Adrenal gland (tissue), 12 donors: Measurements from ENCODE around the gene EXOSC3. TPM values are rescaled to one million over a fixed set of nuclear protein-coding genes. Genes with fewer than 3 reads are reported as not detected.

Experiments
- DNase-seq, 7 donors: peaks; one replicate each; pipeline ENCODE4 v3.0.0-alpha.2; 2019 to 2020
- H3K27ac ChIP-seq, 5 donors: fragments of 200-600 bp; sonication (generic) in 4 of 5; 1 replicate in 3 of 5; 2 replicates in 2 of 5; pipeline versions ENCODE4 v1.5.1 to v1.8.0; 2016 to 2020; ENCODE audit warnings: mild to moderate bottlenecking in 1 of 5
- H3K27me3 ChIP-seq: fragments of 200-600 bp; 2 replicates; pipeline ENCODE4 v1.8.0; 2021
- H3K36me3 ChIP-seq, 2 donors: fragments of 200-600 bp; replicated peaks in 1 of 2; 1 replicate in 1 of 2; 2 replicates in 1 of 2; pipeline versions ENCODE4 v1.5.1 to v1.8.0; 2018 to 2022
- H3K4me1 ChIP-seq, 2 donors: fragments of 200-600 bp; replicated peaks in 1 of 2; 1 replicate in 1 of 2; 2 replicates in 1 of 2; pipeline versions ENCODE4 v1.5.1 to v1.8.0; 2018 to 2021
- H3K4me3 ChIP-seq, 4 donors: fragments of 200-600 bp; sonication (generic) in 3 of 4; one replicate each; pipeline ENCODE4 v1.5.1; 2016 to 2018
- H3K9me3 ChIP-seq, 3 donors: fragments of 200-600 bp; sonication (generic) in 1 of 3; replicated peaks in 1 of 3; 1 replicate in 2 of 3; 2 replicates in 1 of 3; pipeline versions ENCODE4 v1.5.1 to v1.8.0; 2016 to 2021
- POLR2A ChIP-seq, 2 donors: fragments of 450-650 bp; IDR thresholded peaks; one replicate each; pipeline ENCODE4 v1.6.1; 2017; ENCODE audit warnings: antibody characterized with exemption in 2 of 2, mild to moderate bottlenecking in 2 of 2, moderate library complexity in 1 of 2
- WGBS, 4 donors: extraction: QIAGEN DNeasy Blood & Tissue Kit in 2 of 4; methylation state at CpG; one replicate each; pipeline versions ENCODE4 v1.1.5 to v1.1.7; 2013 to 2017; 5-methylcytosine and 5-hydroxymethylcytosine counted together
- intact Hi-C, 2 donors: fragments of 100-400 bp; cut with DNase I; formaldehyde crosslinking; loops; one replicate each; pipeline versions ENCODE4 v1.14.1 to v1.15.0; 2022 to 2023
- polyA plus RNA-seq, 3 donors: library from polyadenylated mRNA; stranded (reverse); fragments of 200-250 nt in 2 of 3; fragments of 350-450 nt in 1 of 3; fragmentation: Illumina TruSeq in 1 of 3; extraction: RNeasy Lipid Tissue Mini Kit (QIAGEN cat#74804) in 1 of 3; gene quantifications; one replicate each; pipeline ENCODE4 v1.2.3, GENCODE V29; 2013 to 2014
- total RNA-seq, 9 donors: library from RNA; depleted of rRNA in 4 of 9; stranded (reverse); fragments of >200 nt in 4 of 9; fragments of 120-200 nt in 1 of 9; fragmentation: NEBNext Ultra II Directional in 1 of 9; extraction: Animal tissue kit (Norgen Biotek cat#: 25700) in 1 of 9; gene quantifications; one replicate each; pipeline versions ENCODE4 v1.1.0 to v1.2.4, GENCODE V29; 2013 to 2023
- TF ChIP-seq, protein P1 (sequence below), 6 experiments: fragments of 450-650 bp in 4 of 6; fragments of 200-600 bp in 2 of 6; sonication (generic) in 1 of 6; IDR thresholded peaks; 1 replicate in 5 of 6; 2 replicates in 1 of 6; pipeline versions ENCODE4 v1.5.1 to v1.8.0; 2016 to 2021; ENCODE audit warnings: antibody characterized with exemption in 6 of 6, mild to moderate bottlenecking in 2 of 6, moderate library complexity in 1 of 6
- donor health status: healthy with polysubstance abuse.
- donor health status: Bipolar disorder and iron deficiency.
- donor health status: DM: yes; HTN: yes; CAD: no.
- donor health status: DM: no; HTN: no; CAD: no.
- donor health status: DM: no; HTN: no; CAD: no.
- donor health status: DM: yes; HTN: yes; CAD: no.

Gene EXOSC3
- total and polyA plus RNA-seq, 12 donors = 12.5 to 67.8 (median 41.4) TPM

DNA sequence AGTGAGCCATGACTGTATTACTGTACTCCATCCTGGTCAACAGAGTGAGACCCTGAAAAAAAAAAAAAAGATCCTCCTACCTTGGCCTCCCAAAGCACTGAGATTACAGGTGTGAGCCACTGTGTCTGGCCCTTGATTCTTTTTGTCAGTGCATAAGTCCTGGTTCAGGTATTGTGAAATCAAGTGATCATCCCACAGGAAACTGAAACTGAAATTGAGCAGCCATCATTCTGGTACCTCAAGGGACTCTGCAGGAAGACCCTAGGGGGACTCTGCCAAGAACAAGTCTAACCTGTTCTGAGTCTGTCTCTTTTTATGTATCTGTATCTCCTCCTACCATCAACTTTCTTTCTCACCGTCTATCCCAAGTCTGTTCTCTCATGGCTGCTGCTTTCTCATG lies 13.8 kb upstream of the EXOSC3 start:
- WGBS, 4 donors = 90 to 100% (median 91%) methylated on average over 1 of the region's 1 CpG
- no peak overlapping the region for H3K27ac ChIP-seq
- H3K4me1 ChIP-seq = peaks cover 24 to 27% of the 10 kb centered on the region in 2 donors
- no peaks in the 10 kb centered on the region for H3K9me3 ChIP-seq
- TF ChIP-seq, protein P1, sequence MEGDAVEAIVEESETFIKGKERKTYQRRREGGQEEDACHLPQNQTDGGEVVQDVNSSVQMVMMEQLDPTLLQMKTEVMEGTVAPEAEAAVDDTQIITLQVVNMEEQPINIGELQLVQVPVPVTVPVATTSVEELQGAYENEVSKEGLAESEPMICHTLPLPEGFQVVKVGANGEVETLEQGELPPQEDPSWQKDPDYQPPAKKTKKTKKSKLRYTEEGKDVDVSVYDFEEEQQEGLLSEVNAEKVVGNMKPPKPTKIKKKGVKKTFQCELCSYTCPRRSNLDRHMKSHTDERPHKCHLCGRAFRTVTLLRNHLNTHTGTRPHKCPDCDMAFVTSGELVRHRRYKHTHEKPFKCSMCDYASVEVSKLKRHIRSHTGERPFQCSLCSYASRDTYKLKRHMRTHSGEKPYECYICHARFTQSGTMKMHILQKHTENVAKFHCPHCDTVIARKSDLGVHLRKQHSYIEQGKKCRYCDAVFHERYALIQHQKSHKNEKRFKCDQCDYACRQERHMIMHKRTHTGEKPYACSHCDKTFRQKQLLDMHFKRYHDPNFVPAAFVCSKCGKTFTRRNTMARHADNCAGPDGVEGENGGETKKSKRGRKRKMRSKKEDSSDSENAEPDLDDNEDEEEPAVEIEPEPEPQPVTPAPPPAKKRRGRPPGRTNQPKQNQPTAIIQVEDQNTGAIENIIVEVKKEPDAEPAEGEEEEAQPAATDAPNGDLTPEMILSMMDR (IDR thresholded peaks at IDR 0.05) = no peak
- no peak for TF ChIP-seq POLR2A (IDR thresholded peaks at IDR 0.05)
- H3K4me3 ChIP-seq = no peak overlapping the region
- H3K36me3 ChIP-seq = no peaks in the 10 kb centered on the region
- intact Hi-C loops = loop anchor here in 1 of 2 donors (10.0 kb wide), 1 partner anchor 106 kb away; the partner anchor contains the start of gene SLC25A51
- H3K27me3 ChIP-seq = no peaks in the 10 kb centered on the region
- no peak for DNase-seq

DNA sequence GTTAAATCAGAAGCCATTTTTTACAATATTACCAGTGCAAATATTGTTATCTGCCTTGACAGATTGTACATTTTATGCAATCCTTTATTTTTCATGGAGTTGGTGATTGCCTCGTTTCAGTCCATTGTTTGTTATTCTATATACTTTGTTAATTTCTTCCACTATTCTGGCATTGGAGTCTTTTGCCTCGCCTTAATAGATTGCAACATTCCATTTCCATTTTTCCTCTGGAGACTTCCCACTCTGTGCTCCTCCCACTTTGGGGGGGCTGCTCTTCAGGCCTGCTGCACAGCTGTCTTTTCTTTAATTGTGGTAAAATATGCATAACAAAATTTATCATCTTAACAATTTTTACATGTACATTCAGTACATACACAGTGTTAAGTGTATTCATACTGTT lies 11.4 kb upstream of the EXOSC3 start:
- H3K4me3 ChIP-seq = no peak overlapping the region
- TF ChIP-seq, protein P1 (IDR thresholded peaks at IDR 0.05) = no peak
- no peak for TF ChIP-seq POLR2A (IDR thresholded peaks at IDR 0.05)
- H3K36me3 ChIP-seq = no peaks in the 10 kb centered on the region
- 54 to 81% (median 75%) methylated on average over 2 of the region's 2 CpGs for WGBS, 4 donors
- no peaks in the 10 kb centered on the region for H3K27me3 ChIP-seq
- intact Hi-C loops = loop anchor here in 1 of 2 donors (10.0 kb wide), 1 partner anchor 109 kb away; the partner anchor contains the start of gene SLC25A51
- DNase-seq = no peak
- no peak overlapping the region for H3K27ac ChIP-seq
- H3K9me3 ChIP-seq = no peaks in the 10 kb centered on the region
- peaks cover 5 to 10% of the 10 kb centered on the region in 2 donors for H3K4me1 ChIP-seq

DNA sequence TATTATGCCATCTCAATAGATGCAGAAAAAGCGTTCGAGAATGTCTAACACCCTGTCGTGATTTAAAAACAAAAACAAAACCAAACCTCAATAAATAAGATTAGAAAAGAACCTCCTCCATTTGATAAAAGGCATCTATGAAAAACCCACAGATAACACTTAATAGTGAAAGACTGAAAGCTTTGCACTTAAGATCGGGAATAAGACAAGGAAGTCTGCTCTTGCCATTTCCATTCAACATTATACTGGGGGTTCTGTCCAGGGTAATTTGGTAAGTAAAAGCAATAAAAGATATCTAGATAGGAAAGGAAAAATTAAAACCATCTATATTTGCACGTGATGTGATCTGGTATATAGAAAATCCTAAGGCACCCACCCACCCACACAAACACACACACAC lies 7.3 kb upstream of the EXOSC3 start:
- peaks cover 6 to 8% of the 10 kb centered on the region in 2 donors for H3K4me1 ChIP-seq
- intact Hi-C loops = loop anchor here in 1 of 2 donors (10.0 kb wide), 1 partner anchor 113 kb away; the partner anchor contains the start of gene SLC25A51
- H3K27me3 ChIP-seq = no peaks in the 10 kb centered on the region
- no peak overlapping the region for H3K27ac ChIP-seq
- no peak overlapping the region for H3K4me3 ChIP-seq
- no peaks in the 10 kb centered on the region for H3K9me3 ChIP-seq
- TF ChIP-seq, protein P1 (IDR thresholded peaks at IDR 0.05) = no peak
- no peak for TF ChIP-seq POLR2A (IDR thresholded peaks at IDR 0.05)
- no peaks in the 10 kb centered on the region for H3K36me3 ChIP-seq
- no peak for DNase-seq
- WGBS, 4 donors = 93 to 95% (median 94%) methylated on average over 5 of the region's 5 CpGs

DNA sequence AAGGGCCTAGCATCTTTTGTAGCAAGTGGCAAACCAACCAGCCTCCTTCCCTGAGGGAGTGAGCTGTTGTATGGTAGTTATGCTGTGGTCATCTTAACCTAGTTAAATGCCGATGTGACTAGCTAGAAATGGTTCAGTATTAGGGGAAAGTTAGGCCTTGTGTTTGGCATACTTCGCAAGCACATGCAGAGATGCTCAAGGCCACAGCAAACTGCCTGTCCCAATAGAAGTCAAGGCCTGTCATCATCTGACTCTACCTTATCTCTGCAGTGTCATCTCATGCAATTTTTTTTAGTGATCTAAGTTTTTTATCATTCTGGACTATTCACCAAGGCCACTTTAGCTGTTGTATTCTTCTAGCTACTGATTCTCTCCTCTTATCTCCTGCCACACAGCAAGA lies 5.2 kb upstream of the EXOSC3 start:
- DNase-seq = peak; percentile 51 to 84 (median 76)
- Histone ChIP-seq H3K27ac (peak overlapping the region in 3 of 5 donors; percentile 62 to 84 (median 79)), H3K4me1 (peaks cover 8 to 14% of the 10 kb centered on the region in 2 donors), H3K36me3 (no peaks in the 10 kb centered on the region), H3K9me3 (no peaks in the 10 kb centered on the region), H3K27me3 (no peaks in the 10 kb centered on the region), H3K4me3 (no peak overlapping the region)
- WGBS, 4 donors = 41 to 72% (median 57%) methylated on average over 2 of the region's 2 CpGs
- intact Hi-C loops = loop anchor here in 1 of 2 donors (10.0 kb wide), 1 partner anchor 115 kb away; the partner anchor contains the start of gene SLC25A51
- no peak for TF ChIP-seq POLR2A (IDR thresholded peaks at IDR 0.05)
- TF ChIP-seq, protein P1 (IDR thresholded peaks at IDR 0.05) = no peak
